Stimulated activated CD4-positive, alpha-beta T cell treated with anti-CD3 and anti-CD28 coated beads, TNF-alpha, amount 100 ng/mL, for 1 hour (primary cell): ENCODE measurements around the gene KATNB1.
"Not testable (repeated sequence)": the region's sequence is repeated elsewhere in the genome, so short reads cannot be mapped to it uniquely, and the experiment has no call there.

ENCODE experiments used
- DNase-seq, 3 donors: peaks; one replicate each; pipeline ENCODE4 v3.0.0-alpha.2; 2020; ENCODE audit warnings: low read depth in 3 of 3, low spot score in 1 of 3

KATNB1 gene

DNA sequence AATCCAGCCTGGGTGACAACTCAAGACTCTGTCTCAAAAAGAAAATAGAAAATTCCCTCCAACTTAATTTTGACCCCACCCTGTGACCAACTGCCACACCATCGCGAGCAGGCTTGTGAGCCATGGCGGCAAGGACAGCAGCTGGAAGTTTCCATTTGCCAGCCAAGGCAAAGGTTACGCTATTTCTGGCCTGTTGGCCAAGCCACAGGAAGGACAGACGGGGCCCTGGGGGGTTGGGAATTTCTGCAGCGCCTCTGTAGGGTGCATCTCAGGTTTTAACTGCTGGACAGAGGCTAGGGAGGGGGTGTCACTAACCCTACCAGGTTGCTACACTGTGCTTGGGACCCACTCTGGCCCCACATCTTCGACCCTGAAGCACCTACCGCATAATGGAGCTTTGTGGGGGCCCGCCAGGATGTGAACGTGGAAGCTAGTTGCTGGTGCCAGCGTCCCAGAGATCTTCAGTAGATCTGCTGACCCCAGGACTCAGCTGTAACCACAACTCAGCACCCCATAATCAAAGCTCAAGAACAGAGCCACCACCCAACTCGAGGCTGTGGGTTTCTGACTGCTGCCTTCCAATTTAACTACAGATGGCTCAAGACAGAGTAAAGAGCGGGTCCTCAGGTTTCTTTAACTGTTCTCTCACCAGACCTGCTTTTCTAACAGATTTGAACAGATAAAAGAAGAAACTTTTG is 55.8 kb downstream of the KATNB1 start:
- no peak for DNase-seq

DNA sequence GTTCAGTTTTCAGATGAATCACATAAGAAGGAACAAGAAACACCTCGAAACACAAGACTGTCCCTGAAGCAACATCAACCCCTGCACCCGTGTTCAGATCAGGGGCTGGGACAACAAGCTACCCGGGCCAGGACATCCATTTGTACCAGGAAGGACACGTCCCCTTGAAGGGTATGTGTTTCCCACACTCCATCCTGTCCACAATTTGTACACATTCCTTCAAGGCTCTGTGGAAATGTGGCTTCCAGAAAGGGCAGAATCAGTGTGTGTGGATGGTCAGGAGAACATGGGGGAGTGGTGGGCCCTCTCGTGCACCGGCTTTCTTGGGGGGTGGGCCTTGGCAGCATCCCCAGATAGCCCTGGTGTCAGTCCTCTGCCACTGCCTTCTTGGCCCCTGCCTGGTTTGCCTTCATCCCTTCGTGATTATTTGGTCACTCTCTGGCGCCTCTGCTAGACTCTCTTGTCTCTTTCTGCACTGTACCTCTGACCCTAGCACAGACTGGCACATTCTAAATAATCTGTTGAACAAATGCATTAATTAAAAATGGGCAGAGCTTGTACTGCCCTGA is 56.4 kb downstream of the KATNB1 start:
- DNase-seq: no peak

DNA sequence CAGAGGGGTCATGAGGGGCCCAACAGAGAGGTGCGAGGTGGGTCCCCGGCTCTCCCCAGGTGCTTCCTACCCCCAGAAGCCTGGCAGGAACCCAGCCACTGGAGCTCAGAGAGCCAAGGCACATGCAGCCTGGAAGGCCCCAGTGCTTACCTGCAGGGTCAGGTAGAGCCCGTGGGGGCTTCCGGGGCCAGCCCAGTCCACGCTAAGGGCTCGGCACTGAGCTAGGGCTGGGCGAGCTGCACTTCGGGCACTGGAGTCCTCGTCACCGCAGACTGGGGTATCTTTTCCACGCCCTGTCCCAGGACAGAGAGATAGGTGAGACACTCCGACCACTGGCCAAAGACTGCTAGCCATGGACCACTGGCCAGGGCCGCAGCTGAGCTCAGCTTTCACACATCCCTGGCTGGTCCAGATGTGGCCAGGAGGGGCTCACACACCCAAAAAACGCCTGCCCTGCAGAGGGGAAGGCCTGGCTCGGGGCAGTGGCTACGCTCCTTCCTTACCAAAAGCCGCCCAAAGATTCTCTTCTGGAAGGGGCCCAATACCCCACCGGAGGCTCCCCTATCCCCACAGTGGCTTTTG is 59.4 kb downstream of the KATNB1 start:
- no peak for DNase-seq

DNA sequence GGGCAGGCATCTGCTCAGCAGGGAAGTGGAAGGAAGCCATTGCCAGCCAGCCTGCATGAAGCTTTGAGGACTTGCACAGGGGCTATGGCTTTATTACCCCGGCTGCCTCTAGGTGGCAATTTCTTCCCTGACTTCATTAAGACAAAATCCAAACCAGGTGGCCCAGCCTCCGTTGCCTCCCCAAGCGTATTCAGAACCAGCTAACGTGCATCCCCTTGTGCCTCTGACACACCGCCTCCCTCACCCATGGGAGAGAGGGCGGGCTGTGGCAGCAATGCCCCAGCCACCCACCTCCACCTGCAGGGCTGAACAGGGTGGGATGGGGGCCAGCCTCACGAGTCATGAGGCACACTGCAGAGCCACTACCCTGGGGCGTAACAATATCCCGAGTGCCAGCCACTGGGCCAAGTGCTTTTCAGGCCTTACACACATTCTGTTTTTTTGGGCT is 59.9 kb downstream of the KATNB1 start:
- DNase-seq: no peak

DNA sequence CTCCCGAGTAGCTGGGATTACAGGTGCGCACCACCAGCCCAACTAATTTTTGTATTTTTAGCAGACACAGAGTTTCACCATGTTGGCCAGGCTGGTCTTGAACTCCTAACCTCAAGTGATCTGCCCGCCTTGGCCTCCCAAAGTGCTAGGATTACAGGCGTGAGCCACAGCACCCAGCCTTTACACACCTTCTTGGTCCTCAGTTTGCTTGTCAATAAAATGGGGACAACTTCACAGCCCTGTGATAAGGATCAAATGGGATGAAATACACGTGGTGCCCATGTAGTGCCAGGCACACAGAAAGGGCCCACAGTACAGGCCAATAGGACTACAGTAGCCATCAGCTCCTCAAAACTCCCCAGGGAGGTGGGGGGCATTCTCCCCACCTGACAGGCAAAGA is 60.4 kb downstream of the KATNB1 start:
- not testable (repeated sequence) for DNase-seq

DNA sequence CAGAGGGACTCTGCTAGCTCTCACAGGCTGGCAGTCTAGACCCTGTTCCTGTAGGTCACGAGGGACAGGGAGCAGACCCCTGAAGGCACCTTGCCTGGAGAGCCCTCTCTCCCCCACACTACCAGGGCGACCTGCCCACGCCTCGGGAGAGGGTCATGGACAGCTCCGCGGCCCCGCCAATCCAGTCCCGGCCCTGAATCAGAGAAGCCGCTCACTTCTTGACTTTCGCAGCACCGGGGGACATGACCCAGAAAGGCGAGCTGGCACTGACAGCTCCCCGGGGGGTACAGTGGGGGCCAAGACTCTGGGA is 61.6 kb downstream of the KATNB1 start:
- no peak for DNase-seq

DNA sequence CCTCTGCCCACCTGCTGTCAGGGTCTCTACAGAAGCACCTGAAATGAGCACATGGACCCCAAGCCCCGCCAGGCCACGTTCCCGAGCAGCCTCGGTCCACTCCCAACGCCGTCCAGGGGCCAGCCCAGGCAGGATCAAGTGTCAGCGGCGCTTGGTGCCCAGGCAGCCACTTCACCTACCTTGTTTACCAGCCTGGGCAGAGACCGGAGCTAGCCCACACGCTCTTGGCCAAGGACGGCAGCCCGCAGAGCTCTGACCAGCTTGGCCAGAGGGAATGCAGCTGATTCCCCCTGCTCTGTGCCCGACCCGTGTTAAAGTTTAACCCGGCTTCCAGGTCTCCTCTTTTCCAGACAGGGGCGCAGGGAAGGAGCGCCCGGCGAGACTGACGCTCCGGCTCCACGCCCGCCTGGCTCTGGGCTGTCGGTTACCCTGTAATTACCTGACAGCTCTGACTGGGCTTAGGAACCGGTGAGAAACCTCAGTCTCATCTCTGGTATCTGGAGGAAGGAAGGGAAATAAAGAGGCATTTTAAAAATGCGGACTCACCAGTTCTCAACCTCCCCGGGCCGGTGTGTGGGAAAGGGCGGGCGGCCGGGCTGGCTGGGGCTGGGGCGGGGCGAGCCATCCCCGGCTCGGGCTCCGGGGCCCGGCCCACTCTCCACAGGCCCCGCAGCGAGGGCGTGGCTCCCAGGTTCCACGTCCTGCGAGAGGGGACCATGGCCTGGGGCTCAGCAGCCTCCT is 62.1 kb downstream of the KATNB1 start:
- no peak for DNase-seq

DNA sequence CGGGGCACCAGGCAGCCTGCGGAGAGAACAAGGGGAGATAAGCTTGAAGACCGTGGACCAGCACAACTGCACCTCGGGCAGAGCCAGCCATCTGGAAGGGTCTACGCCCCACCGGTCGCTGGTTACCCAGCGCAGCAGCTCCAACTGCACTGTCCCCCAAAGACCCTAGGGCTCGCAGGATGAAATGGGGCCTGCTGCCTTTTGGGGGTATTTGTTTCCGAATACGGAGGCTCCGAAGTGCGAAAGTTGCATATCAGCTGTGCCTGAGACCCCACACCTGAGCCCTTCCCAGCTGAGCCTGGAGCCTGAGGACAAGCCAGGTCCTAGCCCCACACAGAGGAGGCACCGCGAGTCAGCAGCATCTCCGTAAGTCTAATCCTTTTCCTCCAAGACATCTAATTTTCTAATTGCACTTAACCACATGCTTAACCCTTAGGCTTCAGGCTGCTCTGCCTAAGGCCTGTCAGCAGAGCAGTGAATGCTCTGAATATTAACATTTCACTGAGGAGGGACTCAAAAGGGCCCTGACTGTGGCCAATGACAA is 62.8 kb downstream of the KATNB1 start:
- DNase-seq: no peak

DNA sequence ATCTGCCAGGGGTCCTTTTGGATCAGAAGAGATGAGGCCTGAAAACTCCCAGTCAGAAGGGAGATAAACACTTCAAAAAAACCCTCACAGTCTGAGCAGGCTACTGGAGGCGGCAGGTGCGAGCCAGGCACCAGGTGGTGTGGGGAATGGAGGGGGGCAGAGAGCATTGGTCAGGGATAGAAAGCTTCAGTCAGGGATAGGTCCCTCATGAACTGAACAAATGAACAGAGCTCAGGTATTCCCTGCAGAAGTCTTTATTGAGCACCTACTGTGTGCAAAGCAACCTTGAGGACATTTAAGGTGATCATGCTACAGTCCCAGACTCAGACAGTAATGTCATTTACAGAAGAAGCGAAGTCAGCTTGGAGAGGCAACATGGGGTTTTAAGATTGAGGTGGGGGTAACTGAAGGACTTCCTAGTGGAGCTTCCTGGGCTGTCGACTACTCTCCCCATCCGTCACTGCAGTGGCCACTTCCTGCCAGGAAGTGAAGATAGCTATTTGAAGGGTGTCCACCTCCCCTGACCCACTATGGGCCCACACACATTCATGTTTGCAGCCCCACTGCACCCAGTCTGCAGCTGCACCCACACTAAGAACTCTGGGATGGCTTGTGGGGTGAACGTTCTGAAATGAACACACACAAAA is 63.5 kb downstream of the KATNB1 start:
- DNase-seq: no peak

DNA sequence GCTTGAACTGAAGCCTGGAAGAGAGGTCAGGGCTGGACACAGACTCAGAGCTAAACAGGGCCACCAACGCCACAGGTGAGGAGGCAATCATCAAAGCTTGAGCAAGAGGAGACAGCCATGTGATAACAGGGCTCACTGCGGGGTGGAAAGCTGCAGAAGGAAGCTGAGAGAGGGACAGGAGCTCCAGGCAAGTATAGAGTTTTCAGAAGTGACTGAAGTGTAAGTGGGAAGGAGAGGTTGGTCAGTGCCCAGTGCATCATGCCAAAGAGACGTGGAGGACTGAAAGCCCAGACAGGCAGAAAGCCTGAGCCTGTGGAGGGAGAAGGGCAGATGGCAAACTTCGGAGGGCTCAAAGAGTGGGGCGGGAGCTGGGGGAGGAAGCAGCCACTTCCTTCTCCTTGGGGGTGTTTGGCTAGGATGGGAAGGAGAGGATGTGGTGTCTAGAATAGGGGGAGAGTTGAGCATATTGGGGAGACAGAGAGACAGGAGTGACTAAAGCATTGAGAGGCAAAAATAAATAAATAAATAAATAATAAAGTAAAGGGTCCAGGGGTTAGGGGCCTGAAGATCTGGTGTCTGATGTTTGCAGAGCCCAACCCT is 64.1 kb downstream of the KATNB1 start:
- no peak for DNase-seq

DNA sequence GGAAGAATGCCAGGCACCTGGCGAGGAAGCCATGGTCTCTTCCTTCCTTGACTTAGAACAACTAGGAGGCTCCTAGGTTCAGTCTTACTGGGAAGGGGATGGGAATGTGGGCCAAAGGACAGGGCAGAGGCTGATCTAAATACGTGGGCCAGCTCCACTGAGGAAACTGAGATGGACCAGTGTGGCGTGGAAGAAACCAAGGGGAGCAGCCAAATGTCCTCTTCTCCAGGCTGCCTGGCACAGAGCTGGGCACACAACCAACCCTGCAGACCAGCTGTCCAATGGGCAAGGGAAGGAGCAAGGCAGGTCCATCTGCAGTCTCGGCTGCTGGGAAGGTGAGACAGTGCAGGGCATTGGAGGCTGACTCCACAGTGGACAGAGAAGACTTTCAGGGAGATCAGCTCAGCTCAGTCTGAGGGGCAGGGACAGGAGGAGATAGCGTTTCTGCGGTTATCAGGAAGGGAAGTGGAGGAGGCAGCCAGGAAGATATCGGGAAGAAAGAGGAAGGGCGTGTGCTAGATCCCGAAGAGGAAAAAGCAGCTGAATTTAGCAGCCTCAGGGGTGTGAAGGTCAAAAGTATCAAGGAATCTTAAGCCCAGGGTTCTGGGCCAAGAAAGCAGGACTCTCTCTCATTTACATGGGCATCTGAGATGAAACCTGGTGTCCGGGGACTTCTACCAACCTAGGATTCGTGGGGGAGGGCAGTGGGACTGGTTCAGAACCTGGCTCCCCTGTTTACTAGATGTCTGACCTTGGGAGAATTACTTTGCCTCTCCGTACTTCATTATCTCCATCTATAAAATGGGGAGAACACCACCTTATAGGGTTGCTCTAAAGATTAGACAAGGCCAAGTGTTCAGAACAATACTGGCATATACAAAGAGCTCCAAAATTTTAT is 64.9 kb downstream of the KATNB1 start:
- DNase-seq: no peak

DNA sequence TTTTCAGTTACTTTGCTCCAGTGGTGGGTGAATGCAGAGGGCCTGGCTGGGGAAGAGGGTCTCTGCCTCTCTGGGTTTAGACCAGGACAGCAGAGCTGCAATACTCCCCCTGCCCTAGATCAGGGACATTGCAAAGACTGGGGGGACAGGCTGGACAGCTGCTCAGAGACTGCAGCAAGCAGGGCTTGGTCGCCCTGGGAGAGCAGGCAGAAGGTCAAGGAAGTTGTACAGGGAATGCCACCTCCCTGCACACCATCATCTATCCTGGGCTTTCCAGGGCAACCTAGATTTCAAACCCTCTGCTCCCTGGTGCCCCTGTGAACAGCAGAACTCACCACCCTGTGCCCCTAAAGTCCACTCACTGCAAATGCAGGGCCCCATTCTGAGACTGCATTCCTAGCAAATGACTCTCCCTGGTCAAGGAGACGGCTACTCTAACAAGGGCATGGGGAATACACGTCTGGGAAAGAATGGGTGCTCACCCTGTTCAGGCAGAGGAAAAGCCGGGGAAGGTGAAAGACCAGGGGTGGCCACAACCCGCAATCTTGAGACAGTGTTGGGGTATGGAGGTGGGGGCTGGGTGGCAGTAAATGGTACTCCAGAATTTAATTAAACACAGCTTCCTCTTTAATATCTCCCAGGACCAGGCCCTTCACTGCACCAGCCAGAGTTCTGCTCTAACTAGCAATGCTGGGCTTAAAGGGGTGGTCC is 65.7 kb downstream of the KATNB1 start:
- DNase-seq: no peak

DNA sequence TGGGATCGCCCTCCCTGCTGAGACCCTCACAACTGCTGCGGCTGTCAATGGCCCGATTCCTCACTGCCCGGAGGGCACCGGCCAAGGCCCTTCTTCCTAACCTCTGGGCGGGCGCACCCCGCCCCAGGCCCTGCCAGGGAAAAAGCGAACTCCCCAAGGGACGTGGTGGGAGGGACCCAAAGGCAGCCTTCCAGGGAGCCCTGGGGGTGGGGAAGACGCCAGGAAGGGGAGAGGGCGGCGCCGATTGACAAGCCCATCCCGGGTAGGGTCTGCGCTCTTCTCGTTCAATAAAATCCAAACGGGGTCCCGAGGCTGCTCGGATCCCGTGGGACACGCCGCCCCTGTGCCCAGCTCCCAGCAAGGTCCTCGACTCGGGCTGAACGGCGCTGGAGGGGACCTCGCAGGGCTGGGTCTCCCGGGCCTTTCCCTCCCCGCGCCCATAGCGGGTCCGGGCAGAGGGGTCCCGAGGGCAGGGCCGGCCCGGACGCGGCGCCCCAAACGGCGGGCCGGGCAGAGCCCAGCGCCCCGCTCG is 66.3 kb downstream of the KATNB1 start:
- DNase-seq: no peak

DNA sequence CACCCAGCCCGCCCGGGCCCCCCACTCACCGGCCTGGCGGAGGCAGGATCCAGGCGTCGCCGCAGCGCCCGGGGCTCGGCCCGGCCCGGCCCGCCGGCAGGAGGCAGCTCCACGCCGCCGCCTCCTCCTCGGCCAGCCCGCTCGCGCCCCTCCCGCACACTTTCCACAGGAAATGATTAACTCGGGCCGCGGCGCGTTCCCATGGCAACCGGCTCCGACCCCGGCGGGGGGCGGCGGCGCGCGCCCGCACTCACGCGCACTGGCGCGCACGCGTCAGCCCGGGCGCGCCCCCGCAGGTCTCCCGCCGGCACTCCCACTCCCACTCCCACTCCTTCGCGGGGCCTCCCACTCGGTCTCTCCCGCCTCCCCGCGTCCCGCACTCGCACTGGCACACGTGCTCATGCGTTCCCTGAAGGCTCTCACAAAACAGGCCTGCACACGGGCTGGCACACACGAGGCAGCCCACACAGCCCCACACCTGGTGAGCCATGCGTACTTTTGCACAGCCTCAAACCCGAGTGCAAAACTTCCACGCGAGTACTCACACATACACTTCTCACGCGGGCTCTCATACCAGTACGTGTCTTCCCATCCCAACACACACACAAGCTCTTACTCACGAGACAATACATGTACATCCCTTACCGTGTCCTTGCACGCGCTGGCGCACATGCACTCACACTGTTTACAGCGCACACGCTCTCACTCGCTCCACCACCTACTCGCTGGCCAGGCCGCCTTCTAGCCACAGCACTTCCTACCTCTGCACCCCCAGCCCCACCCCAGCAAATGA is 67.0 kb downstream of the KATNB1 start, which contains the start of gene KIFC3:
KIFC3 (minus strand) TSS at position 151 of the 793 bp plus-strand sequence. CDS start 4,248 bp downstream, outside the sequence.
- peak; percentile 38 to 46 (median 43) for DNase-seq

DNA sequence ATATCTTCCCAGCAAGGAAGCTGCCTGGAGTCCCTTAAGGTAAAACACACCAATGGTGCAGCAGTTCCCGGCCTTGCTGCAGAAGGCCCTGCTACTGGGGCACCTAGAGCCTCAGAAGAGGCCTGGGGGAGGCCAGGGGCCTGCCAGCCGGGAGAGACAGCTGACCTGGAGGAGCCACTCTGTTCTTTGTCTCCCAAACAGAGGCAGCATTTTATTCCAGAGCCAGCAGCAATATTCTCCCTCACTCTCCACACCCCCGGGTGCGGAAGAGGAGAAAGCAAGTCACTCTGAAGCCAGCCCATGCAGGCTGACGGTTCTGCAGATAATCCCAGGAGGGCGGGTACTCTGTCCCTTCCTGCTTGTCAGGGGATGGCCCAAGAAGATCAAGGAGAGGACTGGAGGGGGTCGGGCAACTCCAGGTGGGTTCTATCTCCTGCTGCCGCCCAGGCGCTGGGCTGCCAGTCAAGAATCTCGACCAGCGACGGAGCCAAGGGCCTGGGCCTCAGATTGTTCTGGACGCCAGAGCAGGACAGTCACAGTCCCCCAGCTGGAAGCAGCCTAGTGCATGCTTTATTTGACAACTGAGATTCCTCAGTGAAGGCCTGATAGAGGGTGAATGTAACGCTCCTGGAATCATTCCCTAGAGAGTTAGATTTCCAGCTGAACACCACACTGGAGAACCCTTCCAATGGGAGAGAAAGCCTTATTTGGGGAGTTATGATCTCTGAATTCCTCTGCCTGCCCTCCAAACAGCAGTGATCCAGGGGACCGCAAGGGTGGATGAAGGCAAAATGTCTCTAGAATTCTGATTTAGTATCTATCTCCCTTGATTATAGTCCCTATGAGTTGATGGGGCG is 67.8 kb downstream of the KATNB1 start:
- no peak for DNase-seq

DNA sequence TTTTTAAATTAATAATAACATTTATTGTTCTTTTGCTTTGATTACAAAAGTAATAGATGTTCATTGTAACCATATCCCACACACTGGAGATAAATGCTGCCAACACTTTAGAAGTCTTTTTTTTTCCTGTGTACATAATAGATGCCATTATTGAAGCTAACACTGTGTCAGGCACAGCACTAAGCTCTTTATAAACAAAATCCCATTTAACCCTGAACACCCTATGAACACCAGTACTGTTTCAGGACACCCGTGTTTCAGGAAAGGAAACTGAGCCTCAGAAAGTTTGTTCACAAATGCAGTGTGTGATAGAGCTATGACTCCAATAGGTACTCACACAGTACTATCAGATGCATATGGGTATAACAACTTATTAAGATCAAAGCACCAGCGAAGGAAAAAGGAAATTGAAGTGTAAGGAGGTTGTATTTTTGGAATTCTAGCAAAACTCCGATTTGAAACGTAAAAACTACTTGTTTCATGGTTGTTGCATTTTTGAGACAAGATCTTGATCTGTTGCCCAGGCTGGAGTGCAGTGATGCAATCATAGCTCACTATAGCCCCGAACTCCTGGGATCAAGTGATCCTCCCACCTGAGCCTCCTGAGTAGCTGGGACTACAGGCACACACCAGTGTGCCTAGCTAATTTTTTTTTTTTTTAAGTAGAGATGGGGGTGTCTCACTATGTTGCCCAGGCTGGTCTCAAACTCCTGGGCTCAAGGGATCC is 68.7 kb downstream of the KATNB1 start:
- no peak for DNase-seq

DNA sequence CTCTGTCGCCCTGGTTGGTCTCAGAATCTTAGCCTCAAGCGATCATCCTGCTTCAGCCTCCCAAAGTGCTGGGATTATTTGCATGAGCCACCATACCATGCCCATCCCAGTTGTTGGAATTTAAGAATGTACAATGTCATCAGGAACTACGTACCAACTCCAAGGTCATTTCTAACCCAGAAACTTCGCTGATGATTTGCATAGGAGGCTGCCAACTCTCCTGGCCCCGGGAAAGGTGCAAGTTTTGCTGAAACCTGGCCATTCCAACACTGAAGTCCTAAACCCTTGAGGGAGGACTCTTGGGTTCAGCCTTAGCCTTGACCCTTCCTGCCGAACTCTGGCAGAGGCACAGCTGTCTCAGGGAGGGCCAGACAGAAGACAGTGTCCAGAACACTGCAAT is 69.6 kb downstream of the KATNB1 start:
- no peak for DNase-seq
